ENCODE measurements around the gene MSI2. TPM values are rescaled to one million over a fixed set of nuclear protein-coding genes. Genes with fewer than 3 reads are reported as not detected.

Gene MSI2
- total and polyA plus RNA-seq, 2 donors (not counting 3 experiments of a cell fraction or from before 2014, with no cell fraction given) = 20.9 to 59.3 TPM

GRCh38 chr17:57667461-57667923 lies 411.2 kb downstream of the MSI2 start:
- H3K27ac ChIP-seq (ENCODE audit: insufficient read depth, low read depth, low read length) = no peak overlapping the region
- H3K27me3 ChIP-seq (ENCODE audit: control insufficient read depth in 2 of 2, insufficient read depth in 2 of 2, low read length in 2 of 2) = no peaks in the 10 kb centered on the region
- dilution Hi-C loops (cut with MboI; ENCODE audit: extremely low pct_ligation_motif_present, low sequenced_read_pairs) (no loop called here), intact Hi-C loops (cut with micrococcal nuclease) (no loop called here)
- H3K36me3 ChIP-seq (ENCODE audit: control insufficient read depth in 2 of 2, extremely low read depth in 1 of 2, insufficient read depth in 2 of 2, low read length in 2 of 2) = no peaks in the 10 kb centered on the region
- H2AFZ ChIP-seq (ENCODE audit: low read depth, low read length) = no peak overlapping the region
- no peak overlapping the region for H3K9ac ChIP-seq (replicated peaks; ENCODE audit: extremely low read depth, insufficient read depth, low read length)
- H3K4me2 ChIP-seq (ENCODE audit: insufficient read depth, low read length) = no peak overlapping the region
- H3K79me2 ChIP-seq (ENCODE audit: control insufficient read depth, insufficient read depth, low read length) = no peaks in the 10 kb centered on the region
- FAIRE-seq = no peak
- H3K4me1 ChIP-seq (ENCODE audit: control insufficient read depth, extremely low read depth, insufficient read depth, low read length) = peaks cover 10% of the 10 kb centered on the region
- no peaks in the 10 kb centered on the region for H3K9me3 ChIP-seq (replicated peaks; ENCODE audit: control insufficient read depth, insufficient read depth, low read length)
- BruUV-seq (replicated peaks) = no TSS peak
- no peaks in the 10 kb centered on the region for H4K20me1 ChIP-seq (replicated peaks; ENCODE audit: control insufficient read depth, extremely low read depth, insufficient read depth, low read length)
- TF ChIP-seq GATA2 (IDR thresholded peaks at IDR 0.05; ENCODE audit: insufficient read depth, insufficient read length, low read depth, low read length) (no peak), POLR2A (IDR thresholded peaks at IDR 0.05; ENCODE audit: low read depth, low read length) (no peak), EZH2 (IDR thresholded peaks at IDR 0.05; ENCODE audit: borderline replicate concordance, low read depth, low read length, severe bottlenecking) (no peak), MYC (IDR thresholded peaks at IDR 0.05; ENCODE audit: low read depth, low read length) (no peak), FOS (IDR thresholded peaks at IDR 0.05; ENCODE audit: borderline replicate concordance, insufficient read depth, low read length) (no peak), JUN (IDR thresholded peaks at IDR 0.05; ENCODE audit: borderline replicate concordance, insufficient read depth, insufficient read length, low read depth) (no peak), MAX (IDR thresholded peaks at IDR 0.05; ENCODE audit: insufficient read depth, insufficient read length) (no peak), POLR2AphosphoS5 (IDR thresholded peaks at IDR 0.05; ENCODE audit: insufficient read depth, low read depth, low read length) (no peak)
- TF ChIP-seq, protein P1, sequence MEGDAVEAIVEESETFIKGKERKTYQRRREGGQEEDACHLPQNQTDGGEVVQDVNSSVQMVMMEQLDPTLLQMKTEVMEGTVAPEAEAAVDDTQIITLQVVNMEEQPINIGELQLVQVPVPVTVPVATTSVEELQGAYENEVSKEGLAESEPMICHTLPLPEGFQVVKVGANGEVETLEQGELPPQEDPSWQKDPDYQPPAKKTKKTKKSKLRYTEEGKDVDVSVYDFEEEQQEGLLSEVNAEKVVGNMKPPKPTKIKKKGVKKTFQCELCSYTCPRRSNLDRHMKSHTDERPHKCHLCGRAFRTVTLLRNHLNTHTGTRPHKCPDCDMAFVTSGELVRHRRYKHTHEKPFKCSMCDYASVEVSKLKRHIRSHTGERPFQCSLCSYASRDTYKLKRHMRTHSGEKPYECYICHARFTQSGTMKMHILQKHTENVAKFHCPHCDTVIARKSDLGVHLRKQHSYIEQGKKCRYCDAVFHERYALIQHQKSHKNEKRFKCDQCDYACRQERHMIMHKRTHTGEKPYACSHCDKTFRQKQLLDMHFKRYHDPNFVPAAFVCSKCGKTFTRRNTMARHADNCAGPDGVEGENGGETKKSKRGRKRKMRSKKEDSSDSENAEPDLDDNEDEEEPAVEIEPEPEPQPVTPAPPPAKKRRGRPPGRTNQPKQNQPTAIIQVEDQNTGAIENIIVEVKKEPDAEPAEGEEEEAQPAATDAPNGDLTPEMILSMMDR (IDR thresholded peaks at IDR 0.05; ENCODE audit: extremely low read depth in 1 of 2, insufficient read depth in 1 of 2, low read depth in 1 of 2, low read length in 2 of 2) = no peak
- no peak overlapping the region for H3K4me3 ChIP-seq (replicated peaks in 1 of 3; ENCODE audit: insufficient read depth in 1 of 3, low read depth in 1 of 3, low read length in 3 of 3)
- ChIA-PET CTCF (interaction anchor here (2.5 kb wide), 1 partner anchor 425 kb away, joined by 11 read pairs; no protein-coding TSS in a partner anchor), POLR2A (no interaction called here)
- DNase-seq (ENCODE audit: low read depth, low spot score) = no peak
- H3K9me1 ChIP-seq (replicated peaks; ENCODE audit: control insufficient read depth, extremely low read depth, insufficient read depth, low read length) = no peaks in the 10 kb centered on the region

Measured in endothelial cell of umbilical vein (primary cell).